Astrocyte (in vitro differentiated cells and primary cell): ENCODE results near the gene NOP58.

Experiments
- CTCF ChIP-seq: IDR thresholded peaks from 2 replicates; pipeline ENCODE4 v1.5.1; 2011; ENCODE audit warnings: low read depth, mild to moderate bottlenecking, inconsistent platforms, low read length, moderate library complexity; ENCODE audit not compliant: insufficient read depth
- EZH2 ChIP-seq: IDR thresholded peaks from 2 replicates; pipeline ENCODE4 v1.6.1; 2012; ENCODE audit warnings: mild to moderate bottlenecking, low read length, inconsistent platforms; ENCODE audit not compliant: insufficient read depth

GRCh38 chr2:202237787-202238233 lies 27.8 kb upstream of the NOP58 start:
- TF ChIP-seq CTCF, result no peak
- no peak for TF ChIP-seq EZH2
